ENCODE measurements around the gene MAGI1. TPM values are rescaled to one million over a fixed set of nuclear protein-coding genes. Genes with fewer than 3 reads are reported as not detected.

The MAGI1 gene
- total RNA-seq, 1 experiment from 2014 or later: 16.9 TPM

DNA sequence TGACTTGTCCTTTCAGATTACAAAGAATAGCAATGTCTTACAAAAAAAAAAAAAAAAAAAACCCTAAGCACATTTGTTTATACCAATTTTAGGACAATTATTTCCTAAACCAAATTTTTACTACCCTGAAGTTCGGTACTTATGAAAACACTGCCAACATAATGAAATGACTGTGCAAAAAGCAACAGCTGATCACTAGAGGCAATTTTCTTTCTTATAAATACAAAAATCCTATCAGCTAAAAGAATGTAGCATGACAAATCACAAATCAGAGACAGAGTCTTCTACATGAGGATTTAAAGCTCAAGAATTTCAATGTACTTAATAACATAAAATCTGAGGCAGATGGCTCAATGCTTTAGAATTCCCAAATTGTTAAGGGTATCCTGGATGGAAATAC, 191.8 kb downstream of the MAGI1 start:
- Histone ChIP-seq H3K9me3 (replicated peaks) (no peaks in the 10 kb centered on the region), H3K36me3 (no peaks in the 10 kb centered on the region), H3K4me1 (peaks cover 29% of the 10 kb centered on the region), H3K27me3 (no peaks in the 10 kb centered on the region), H3K27ac (peak overlapping the region; percentile 81), H3K4me3 (no peak overlapping the region)
- DNase-seq: peak in 1 of 2 experiments; percentile 64

DNA sequence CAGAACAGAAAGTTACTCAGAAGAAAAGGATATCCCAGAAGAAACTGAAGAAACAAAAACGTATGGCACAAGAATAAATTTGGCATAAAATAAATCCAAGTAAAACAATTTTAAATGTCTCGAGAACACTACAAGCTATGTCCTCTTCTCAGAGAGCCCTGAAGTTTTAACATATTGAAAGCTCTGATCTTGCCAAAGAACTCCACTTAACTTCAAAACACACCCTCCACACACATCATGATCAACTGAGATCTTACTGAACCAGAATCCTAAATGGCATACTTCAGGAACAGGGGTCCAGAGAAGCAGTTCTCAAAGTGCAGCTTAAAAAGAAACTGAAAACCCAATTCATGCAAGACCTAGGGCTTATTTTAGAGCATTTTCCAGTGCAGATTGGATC, 194.3 kb downstream of the MAGI1 start:
- Histone ChIP-seq H3K4me3 (no peak overlapping the region), H3K9me3 (replicated peaks) (no peaks in the 10 kb centered on the region), H3K27me3 (no peaks in the 10 kb centered on the region), H3K36me3 (no peaks in the 10 kb centered on the region), H3K27ac (no peak overlapping the region), H3K4me1 (peaks cover 29% of the 10 kb centered on the region)
- DNase-seq: no peak

DNA sequence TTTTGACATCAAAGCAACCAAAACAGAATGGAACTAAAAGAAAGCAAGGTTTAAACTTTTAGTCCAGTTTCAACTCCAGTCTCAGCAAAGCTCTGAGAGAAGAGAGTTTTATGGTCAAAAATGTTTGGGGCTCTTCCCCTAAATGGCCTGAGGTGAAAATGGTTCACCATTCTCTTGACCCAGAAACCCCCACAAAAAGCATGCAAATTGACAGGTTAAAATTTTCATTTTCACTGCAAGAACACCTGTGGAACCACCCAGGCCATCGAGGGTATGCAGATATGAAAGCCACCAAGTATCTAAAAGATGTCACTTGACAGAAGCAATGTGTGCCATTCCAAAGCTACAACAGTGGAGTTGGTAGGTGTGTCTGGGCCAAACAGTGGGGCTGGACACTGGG, 195.0 kb downstream of the MAGI1 start:
- no peaks in the 10 kb centered on the region for H3K36me3 ChIP-seq
- DNase-seq: no peak
- H3K27ac ChIP-seq: no peak overlapping the region
- no peaks in the 10 kb centered on the region for H3K27me3 ChIP-seq
- H3K9me3 ChIP-seq (replicated peaks): no peaks in the 10 kb centered on the region
- no peak overlapping the region for H3K4me3 ChIP-seq
- H3K4me1 ChIP-seq: peaks cover 29% of the 10 kb centered on the region

DNA sequence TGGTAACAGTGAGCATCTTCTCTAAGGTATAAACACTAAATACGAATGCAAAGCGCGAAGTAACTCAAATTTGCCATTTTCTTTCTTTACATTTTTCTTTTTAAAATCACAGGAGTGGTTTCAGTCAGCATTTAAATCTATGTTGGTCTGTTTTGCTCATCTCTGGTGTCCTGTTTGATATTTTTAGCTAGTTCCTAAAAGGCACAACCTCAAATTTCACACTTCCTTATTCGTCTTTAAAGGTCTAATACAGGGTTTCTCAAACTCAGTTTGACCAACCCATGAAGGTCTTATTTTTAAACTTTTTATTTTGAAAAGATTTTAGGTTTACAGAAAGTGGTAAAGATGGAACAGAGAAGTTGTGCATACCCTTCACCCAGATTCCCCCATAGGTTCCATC, 201.1 kb downstream of the MAGI1 start:
- no peak overlapping the region for H3K27ac ChIP-seq
- no peak for DNase-seq
- no peaks in the 10 kb centered on the region for H3K36me3 ChIP-seq
- no peaks in the 10 kb centered on the region for H3K27me3 ChIP-seq
- no peaks in the 10 kb centered on the region for H3K9me3 ChIP-seq (replicated peaks)
- no peak overlapping the region for H3K4me3 ChIP-seq
- peaks cover 42% of the 10 kb centered on the region for H3K4me1 ChIP-seq

DNA sequence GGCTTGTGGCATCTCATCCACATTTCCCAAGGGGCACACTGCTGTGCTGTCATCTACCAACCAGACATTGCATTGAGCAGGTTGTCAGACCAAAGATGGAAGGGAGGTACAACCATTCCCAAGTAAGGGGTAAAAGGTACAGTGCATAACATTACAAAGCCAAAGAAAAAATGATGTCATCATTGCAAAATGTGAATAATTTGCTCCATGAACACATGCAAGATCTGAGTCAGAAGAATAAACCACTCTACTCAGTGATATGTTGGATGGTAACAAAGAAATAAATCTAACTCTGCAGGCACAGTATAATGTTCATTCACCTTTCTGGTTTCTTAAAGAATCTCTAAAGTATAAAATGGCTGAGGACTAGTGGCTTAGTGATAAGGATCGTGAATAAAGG, 202.7 kb downstream of the MAGI1 start:
- H3K27me3 ChIP-seq: no peaks in the 10 kb centered on the region
- H3K4me1 ChIP-seq: peaks cover 52% of the 10 kb centered on the region
- H3K4me3 ChIP-seq: no peak overlapping the region
- H3K27ac ChIP-seq: peak overlapping the region; percentile 16; the same call in 1 of the 2 replicates
- H3K36me3 ChIP-seq: no peaks in the 10 kb centered on the region
- no peak for DNase-seq
- H3K9me3 ChIP-seq (replicated peaks): no peaks in the 10 kb centered on the region

DNA sequence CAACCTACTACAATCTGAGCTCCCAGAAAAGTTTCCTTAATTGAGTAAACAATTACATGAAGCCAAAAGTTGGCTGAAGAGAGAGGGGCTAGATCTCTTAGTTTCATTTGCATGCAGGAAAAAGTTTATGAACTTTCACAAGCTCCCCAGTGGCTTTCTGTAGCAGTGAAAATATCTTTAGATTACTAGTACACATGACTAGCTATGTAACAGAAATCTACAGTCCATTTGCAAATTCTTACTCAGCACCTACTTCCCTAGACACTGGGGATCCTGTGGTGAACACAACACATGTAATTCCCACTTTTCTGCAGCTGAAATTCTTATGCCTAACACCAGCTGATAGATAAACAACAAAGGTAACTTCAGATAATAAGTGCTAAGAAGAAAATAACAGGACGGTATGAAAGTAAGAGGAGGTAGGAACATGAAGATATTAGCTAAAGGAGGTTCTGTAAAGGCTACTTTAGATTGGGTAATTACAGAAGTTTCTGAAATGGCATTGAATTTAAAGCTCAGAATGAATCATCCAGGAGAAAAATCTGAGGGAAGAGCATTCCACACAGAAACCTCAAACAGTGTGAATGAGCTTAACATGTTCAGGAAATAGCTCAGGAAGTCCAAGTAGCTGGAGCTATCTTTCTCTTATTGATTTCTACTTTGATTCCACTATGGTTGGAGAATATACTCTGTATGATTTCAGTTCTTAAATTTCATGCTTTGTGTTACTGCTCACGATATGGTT, 204.8 kb downstream of the MAGI1 start:
- Histone ChIP-seq H3K9me3 (replicated peaks) (no peaks in the 10 kb centered on the region), H3K27ac (peak overlapping the region; percentile 41), H3K4me1 (peaks cover 59% of the 10 kb centered on the region), H3K27me3 (no peaks in the 10 kb centered on the region), H3K36me3 (no peaks in the 10 kb centered on the region), H3K4me3 (no peak overlapping the region)
- peak in 1 of 2 experiments; percentile 27 for DNase-seq

DNA sequence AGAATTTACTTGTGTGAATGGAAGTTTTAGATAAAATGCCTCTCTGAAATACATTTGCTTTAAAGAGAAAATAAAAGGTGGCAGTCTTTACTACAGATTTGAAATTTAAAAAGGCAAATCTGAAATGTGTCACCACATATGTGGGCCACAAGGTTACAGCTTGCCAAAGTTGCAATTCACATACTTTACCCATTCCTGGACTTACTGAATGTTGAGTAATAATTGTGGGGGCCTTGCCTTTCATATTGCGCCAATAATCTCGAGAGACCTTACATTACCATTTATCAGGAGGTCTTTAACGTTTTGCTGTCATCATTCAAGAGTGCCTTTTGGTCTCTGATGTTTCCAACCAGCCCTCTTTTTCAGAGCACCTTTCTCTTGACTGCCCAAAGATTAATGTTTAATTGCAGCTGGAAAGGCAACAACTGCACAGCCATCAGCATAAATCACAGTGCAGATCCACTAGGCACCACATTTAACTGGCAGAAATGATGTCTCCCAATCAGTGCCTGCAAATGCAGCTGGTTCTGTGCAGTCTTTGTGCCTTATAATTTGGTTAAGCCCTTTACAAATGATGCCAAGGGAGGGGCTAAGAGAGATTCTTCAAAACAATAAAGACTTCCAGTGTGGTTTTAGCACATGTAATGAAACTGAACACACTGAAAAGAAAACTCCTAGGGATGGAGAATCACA, 206.8 kb downstream of the MAGI1 start:
- H3K36me3 ChIP-seq: no peaks in the 10 kb centered on the region
- peaks cover 53% of the 10 kb centered on the region for H3K4me1 ChIP-seq
- no peak overlapping the region for H3K4me3 ChIP-seq
- no peaks in the 10 kb centered on the region for H3K9me3 ChIP-seq (replicated peaks)
- no peak overlapping the region for H3K27ac ChIP-seq
- no peak for DNase-seq
- no peaks in the 10 kb centered on the region for H3K27me3 ChIP-seq

DNA sequence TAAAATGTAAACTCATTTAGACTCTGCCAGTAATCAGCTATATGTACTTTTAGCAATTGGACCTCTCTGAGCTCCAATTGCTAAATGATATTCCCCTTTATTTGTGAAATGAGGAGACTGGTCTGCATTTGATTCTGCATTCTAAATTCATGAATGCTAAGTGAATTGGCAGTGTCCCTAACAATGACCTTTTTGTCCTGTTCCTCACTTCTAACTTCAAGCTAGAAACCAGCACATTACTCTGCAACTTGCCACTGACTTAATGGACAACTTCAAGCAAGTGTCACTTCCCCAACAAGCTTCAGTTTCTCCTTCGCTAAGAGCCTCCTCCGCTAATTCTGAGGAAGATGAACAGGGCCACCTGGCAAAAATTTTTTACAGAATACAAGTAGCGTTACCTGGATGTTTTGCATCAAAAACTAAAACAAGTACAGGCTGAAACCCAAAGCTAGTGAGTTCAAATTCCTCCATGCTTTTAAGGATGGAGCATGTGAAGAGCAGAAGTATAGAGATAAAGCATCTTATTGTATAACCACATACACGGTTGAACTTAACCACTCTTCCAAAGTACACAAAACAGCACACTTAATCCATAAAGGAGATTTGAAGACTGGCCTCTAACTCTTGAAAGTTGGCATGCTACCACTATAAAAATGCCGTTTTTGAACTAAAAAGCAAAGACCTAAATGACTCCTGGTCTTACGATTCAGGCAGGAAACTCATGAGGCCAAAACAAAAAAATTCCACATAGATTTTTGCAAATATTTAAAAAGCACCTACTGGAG, 207.6 kb downstream of the MAGI1 start:
- no peak overlapping the region for H3K27ac ChIP-seq
- no peaks in the 10 kb centered on the region for H3K9me3 ChIP-seq (replicated peaks)
- peaks cover 47% of the 10 kb centered on the region for H3K4me1 ChIP-seq
- no peak overlapping the region for H3K4me3 ChIP-seq
- DNase-seq: no peak
- H3K36me3 ChIP-seq: no peaks in the 10 kb centered on the region
- no peaks in the 10 kb centered on the region for H3K27me3 ChIP-seq

DNA sequence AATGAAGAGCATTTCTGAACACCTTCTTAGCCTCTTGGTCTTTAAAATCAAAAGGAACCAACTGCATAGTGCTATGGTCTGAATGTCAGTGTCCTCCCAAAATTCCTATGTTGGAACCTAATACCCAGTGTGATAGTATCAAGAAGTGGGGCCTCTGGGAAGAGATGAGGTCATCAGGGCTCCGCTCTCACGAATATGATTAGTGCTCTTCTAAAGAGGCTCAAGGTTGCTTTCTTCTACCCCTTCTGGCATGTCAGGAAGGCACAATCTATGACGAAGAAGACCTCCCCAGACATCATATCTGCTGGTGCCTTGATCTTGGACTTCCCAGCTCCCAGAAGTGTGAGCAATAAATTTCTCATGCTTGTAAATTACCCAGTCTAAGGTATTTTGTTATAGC, 209.5 kb downstream of the MAGI1 start:
- Histone ChIP-seq H3K4me1 (peaks cover 30% of the 10 kb centered on the region), H3K9me3 (replicated peaks) (no peaks in the 10 kb centered on the region), H3K36me3 (no peaks in the 10 kb centered on the region), H3K27ac (peak overlapping the region; percentile 52), H3K4me3 (no peak overlapping the region), H3K27me3 (no peaks in the 10 kb centered on the region)
- peak in 1 of 2 experiments; percentile 38 for DNase-seq

DNA sequence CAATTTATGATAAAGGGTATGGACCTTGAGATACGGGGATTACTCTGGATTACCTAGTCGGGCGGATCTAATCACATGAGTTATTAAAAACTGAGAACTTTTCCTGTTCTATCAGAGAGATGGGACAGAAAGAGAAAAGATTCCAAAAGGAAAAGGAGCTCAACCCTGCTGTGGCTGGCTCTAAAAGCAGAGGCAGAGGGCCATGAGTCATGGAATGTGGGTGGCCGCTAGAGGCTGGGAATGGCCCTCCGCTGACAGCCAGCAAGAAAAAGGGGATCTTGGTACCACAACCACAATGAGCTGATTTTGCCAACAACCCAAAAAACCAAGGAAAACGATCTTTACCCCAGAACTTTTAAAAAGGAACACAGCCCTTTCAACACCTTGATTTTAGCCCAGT, 210.0 kb downstream of the MAGI1 start:
- no peak overlapping the region for H3K4me3 ChIP-seq
- H3K27me3 ChIP-seq: no peaks in the 10 kb centered on the region
- peaks cover 24% of the 10 kb centered on the region for H3K4me1 ChIP-seq
- DNase-seq: peak in 1 of 2 experiments; percentile 35
- H3K9me3 ChIP-seq (replicated peaks): no peaks in the 10 kb centered on the region
- H3K27ac ChIP-seq: peak overlapping the region; percentile 52
- H3K36me3 ChIP-seq: no peaks in the 10 kb centered on the region

DNA sequence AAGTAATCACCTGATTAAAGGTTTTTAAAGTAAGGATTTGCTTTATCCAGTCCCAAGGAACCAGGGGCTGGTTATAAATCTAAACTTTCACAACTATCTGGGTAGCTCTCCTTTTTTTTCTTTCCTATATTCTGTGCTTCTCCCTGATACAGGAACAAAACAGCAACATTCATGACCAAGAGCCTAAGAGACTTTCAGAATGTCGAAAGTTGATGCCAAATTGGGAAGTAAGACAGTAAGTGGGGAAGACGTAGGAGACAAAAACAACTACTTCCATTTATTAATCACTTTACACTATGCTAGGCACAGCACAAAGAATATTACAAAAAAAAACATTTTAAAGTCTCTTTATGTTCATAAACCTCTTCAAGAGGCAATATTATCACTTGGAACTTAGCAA, 211.6 kb downstream of the MAGI1 start:
- no peak overlapping the region for H3K27ac ChIP-seq
- H3K4me1 ChIP-seq: peaks cover 20% of the 10 kb centered on the region
- no peaks in the 10 kb centered on the region for H3K27me3 ChIP-seq
- no peaks in the 10 kb centered on the region for H3K9me3 ChIP-seq (replicated peaks)
- no peak overlapping the region for H3K4me3 ChIP-seq
- no peak for DNase-seq
- H3K36me3 ChIP-seq: no peaks in the 10 kb centered on the region

DNA sequence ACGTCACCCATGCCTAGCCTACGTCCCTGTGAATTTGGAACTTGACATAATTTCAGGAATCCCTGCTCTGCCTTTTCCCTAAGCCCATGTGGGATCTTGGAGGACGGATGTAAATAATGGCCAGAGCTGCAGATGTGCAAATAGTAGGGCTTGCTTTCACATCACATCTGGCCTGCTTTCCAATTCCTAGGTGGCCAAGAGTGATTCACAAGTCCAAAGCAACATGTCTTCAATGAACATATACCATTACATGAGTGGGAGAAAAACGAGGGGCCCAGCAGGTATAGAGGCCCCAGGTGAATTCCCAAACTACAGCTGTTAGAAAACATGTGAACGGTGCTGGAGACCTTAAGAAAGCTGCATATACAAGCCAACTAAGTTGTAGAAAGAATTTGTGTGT, 214.6 kb downstream of the MAGI1 start:
- no peaks in the 10 kb centered on the region for H3K36me3 ChIP-seq
- H3K27ac ChIP-seq: no peak overlapping the region
- no peaks in the 10 kb centered on the region for H3K9me3 ChIP-seq (replicated peaks)
- no peak overlapping the region for H3K4me3 ChIP-seq
- no peak for DNase-seq
- peaks cover 5% of the 10 kb centered on the region for H3K4me1 ChIP-seq
- H3K27me3 ChIP-seq: no peaks in the 10 kb centered on the region

DNA sequence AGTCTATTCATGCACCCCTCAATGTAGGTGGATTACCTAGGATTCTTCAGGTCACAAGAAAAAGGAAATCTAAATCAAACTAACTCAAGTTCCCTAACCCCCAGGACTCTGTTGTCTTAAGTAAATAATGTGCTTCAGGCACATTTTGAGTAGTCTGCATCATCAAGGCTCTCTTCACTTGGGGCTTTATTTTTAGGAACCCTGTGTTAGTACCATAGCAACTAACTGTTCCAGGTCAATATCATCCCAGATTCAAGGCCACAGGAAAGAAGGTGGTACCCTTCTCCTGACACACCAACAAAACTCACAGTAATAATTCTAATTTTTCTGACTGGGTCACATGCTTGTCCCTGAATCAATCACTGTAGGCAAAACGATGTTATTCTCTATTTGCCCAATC, 218.1 kb downstream of the MAGI1 start:
- no peak for DNase-seq
- H3K4me3 ChIP-seq: no peak overlapping the region
- H3K9me3 ChIP-seq (replicated peaks): no peaks in the 10 kb centered on the region
- H3K36me3 ChIP-seq: no peaks in the 10 kb centered on the region
- H3K27me3 ChIP-seq: no peaks in the 10 kb centered on the region
- no peaks in the 10 kb centered on the region for H3K4me1 ChIP-seq
- H3K27ac ChIP-seq: no peak overlapping the region

DNA sequence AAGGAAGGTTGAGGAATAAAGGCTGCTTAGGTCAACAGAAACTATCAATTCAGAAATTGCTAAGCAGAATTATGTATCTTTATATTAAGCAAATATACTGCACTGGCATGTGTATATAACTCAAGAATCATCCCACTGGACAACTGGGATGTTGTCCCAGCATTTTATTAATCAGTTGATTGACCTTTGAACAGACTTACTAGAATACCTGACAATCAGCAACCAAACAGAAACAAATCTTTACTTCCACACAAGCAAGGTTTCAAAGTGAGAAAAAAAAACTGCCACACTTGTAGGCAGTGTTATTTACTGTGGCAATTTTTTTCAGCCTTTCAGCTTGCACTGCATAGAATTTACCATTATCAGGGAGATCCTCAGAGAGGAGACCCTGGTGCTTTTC, 218.8 kb downstream of the MAGI1 start:
- Histone ChIP-seq H3K36me3 (no peaks in the 10 kb centered on the region), H3K27me3 (no peaks in the 10 kb centered on the region), H3K27ac (no peak overlapping the region), H3K4me3 (no peak overlapping the region), H3K4me1 (no peaks in the 10 kb centered on the region), H3K9me3 (replicated peaks) (no peaks in the 10 kb centered on the region)
- DNase-seq: no peak

DNA sequence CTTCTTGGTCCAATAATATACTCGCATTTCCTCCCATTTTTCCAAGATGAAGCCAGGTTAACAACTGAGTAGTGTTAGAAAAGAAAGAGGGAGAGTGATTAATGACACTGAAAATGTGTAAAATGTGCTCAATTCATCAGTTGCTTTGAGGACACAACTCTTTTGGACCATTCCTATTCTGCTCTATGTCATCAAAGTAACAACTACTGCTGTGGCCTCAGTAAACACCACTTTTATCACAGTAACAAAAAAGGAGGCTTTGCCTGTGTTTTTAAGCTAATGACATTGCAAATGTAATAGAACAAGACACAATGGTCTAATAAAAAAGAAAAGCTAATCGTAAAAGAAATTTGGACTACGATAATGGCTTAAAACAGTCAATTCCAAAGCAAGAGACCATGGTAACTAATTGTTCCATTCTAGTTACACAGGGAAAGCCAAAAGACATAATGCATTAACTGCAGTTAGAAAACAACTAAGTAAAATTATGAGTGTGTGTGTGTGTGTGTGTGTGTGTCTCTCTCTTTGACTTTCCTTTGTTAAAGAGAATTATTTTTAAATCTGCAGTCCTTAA, 221.1 kb downstream of the MAGI1 start:
- H3K27ac ChIP-seq: no peak overlapping the region
- H3K9me3 ChIP-seq (replicated peaks): no peaks in the 10 kb centered on the region
- DNase-seq: no peak
- no peaks in the 10 kb centered on the region for H3K27me3 ChIP-seq
- no peaks in the 10 kb centered on the region for H3K4me1 ChIP-seq
- no peaks in the 10 kb centered on the region for H3K36me3 ChIP-seq
- no peak overlapping the region for H3K4me3 ChIP-seq

All from SJCRH30 (cell line).